K562 (cell line): Measurements from ENCODE around the gene CD3D. TPM values are rescaled to one million over a fixed set of nuclear protein-coding genes. Genes with fewer than 3 reads are reported as not detected.

ENCODE experiments used
- ARID3A ChIP-seq: IDR thresholded peaks from 2 replicates; pipeline ENCODE4 v1.6.1; 2012; ENCODE audit warnings: low read depth, low read length, improper control_type of control experiment, borderline replicate concordance
- ATF4 ChIP-seq: fragments of 450-650 bp; formaldehyde crosslinking; IDR thresholded peaks from 2 replicates; pipeline ENCODE4 v1.4.0; 2022; ENCODE audit warnings: mild to moderate bottlenecking, moderate library complexity
- L3MBTL2 ChIP-seq: fragments of 450-650 bp; IDR thresholded peaks from 2 replicates; pipeline ENCODE4 v1.6.1; 2016; ENCODE audit warnings: mild to moderate bottlenecking, moderate library complexity
- SMC3 ChIP-seq: conservative IDR thresholded peaks from 2 replicates; pipeline ENCODE4 v1.6.1; 2011; ENCODE audit warnings: low read depth, low read length, improper control_type of control experiment; ENCODE audit not compliant: insufficient read depth
- THAP7 ChIP-seq: fragments of 250-450 bp; sonication (Bioruptor Pico); IDR thresholded peaks from 2 replicates; pipeline ENCODE4 v1.5.0; 2021
- TSC22D4 ChIP-seq: fragments of 450-650 bp; IDR thresholded peaks from 2 replicates; pipeline ENCODE4 v1.6.1; 2016; ENCODE audit warnings: missing genetic modification characterization, missing biosample characterization, control low read depth
- ZBTB17 ChIP-seq: fragments of 450-650 bp; formaldehyde crosslinking; IDR thresholded peaks from 2 replicates; pipeline ENCODE4 v1.4.0; 2020; ENCODE audit warnings: mild to moderate bottlenecking
- polyA plus RNA-seq, 8 experiments: library from polyadenylated mRNA; depleted of rRNA in 4 of 8; stranded (reverse) in 5 of 8; unstranded in 3 of 8; fragments of >200 nt; fragmentation: Nextera tagmentation in 2 of 8; fragmentation: Illumina TruSeq in 1 of 8; extraction: Ambion mirVana in 2 of 8; extraction: Trizol in 1 of 8; gene quantifications; 2 replicates each; pipeline versions ENCODE4 v1.2.1 to v1.2.3, GENCODE V29; 2011 to 2014; ENCODE audit warnings: inconsistent platforms in 1 of 8, missing spikeins in 1 of 8
- total RNA-seq, 7 experiments: library from RNA; depleted of rRNA in 6 of 7; stranded (reverse); fragments of >200 nt in 6 of 7; fragmentation: Illumina TruSeq in 2 of 7; extraction: Trizol in 2 of 7; gene quantifications; 2 replicates each; pipeline versions ENCODE4 v1.2.1 to v1.2.3, GENCODE V29; 2011 to 2021; ENCODE audit warnings: low replicate concordance in 1 of 7

Gene CD3D
- total and polyA plus RNA-seq, 9 of the 15 experiments (the other 6 are each of a cell fraction or from before 2014, with no cell fraction given): 36.2 to 238 (median 67.1) TPM

GRCh38 chr11:118353084-118353710, 10.7 kb upstream of the CD3D start (continued):
- TF ChIP-seq L3MBTL2 (no peak), ATF4 (no peak), ZBTB17 (CRISPR knock-in tag) (no peak), TSC22D4 (no peak), ARID3A (peak; percentile 84; the same call in 1 of the 2 replicates), THAP7 (CRISPR knock-in tag) (no peak), SMC3 (0 out of 2 replicates have a peak, but pooled peaks have one; percentile 22)
- TF ChIP-seq, all 486 proteins: peak for 7
